ENCODE measurements around the gene KASH5. TPM values are rescaled to one million over a fixed set of nuclear protein-coding genes. Genes with fewer than 3 reads are reported as not detected.

Gene KASH5
- total and polyA plus RNA-seq, 11 donors: not detected

- DNase-seq (peak; percentile 51 to 78 (median 67)), ATAC-seq (peak in 1 of 4 donors; percentile 9)
- peaks cover 0 to 20% (median 2%) of the 10 kb centered on the region in 12 donors for H3K4me1 ChIP-seq
- TF ChIP-seq POLR2A (IDR thresholded peaks at IDR 0.05) (no peak), CTCF (IDR thresholded peaks at IDR 0.05) (no peak)
- H3K27ac ChIP-seq: peak within 1 kb of the TSS in 8 of 12 donors; percentile 46 to 90 (median 58)
- H3K27me3 ChIP-seq: peaks cover 2 to 56% (median 42%) of the 10 kb centered on the region in 9 donors
- intact Hi-C loops (cut with DNase I): loop anchor here in 7 of 10 donors (5.0 to 10.0 kb wide), 5 partner anchors 49 to 219 kb away; no protein-coding TSS in a partner anchor
- no peaks in the 10 kb centered on the region for H3K9me3 ChIP-seq
- 4 to 10% (median 6%) methylated on average over 21 to 56 of the region's 56 CpGs for WGBS, 4 donors
- peak within 1 kb of the TSS in 10 of 12 donors; percentile 43 to 79 (median 68) for H3K4me3 ChIP-seq
- H3K36me3 ChIP-seq: no peaks in the 10 kb centered on the region
Observed at GRCh38 chr19:49441210-49441959, 53.3 kb downstream of the KASH5 start, which contains the start of gene SLC17A7. TSS of gene SLC17A7 (minus strand) at chr19:49441527. CDS start at chr19:49441379, 148 bp downstream.

- no peak for TF ChIP-seq POLR2A (IDR thresholded peaks at IDR 0.05)
- no peak for TF ChIP-seq CTCF (IDR thresholded peaks at IDR 0.05)
- ATAC-seq: no peak
- DNase-seq: no peak
- intact Hi-C loops (cut with DNase I): loop anchor here in 9 of 10 donors (1.0 to 10.0 kb wide), 8 partner anchors 49 to 220 kb away; no protein-coding TSS in a partner anchor
- Histone ChIP-seq H3K4me3 (peak overlapping the region in 9 of 12 donors; percentile 55 to 79 (median 69)), H3K9me3 (no peaks in the 10 kb centered on the region), H3K36me3 (peaks cover 0 to 5% (median 0%) of the 10 kb centered on the region in 9 donors), H3K27me3 (peaks cover 0 to 51% (median 37%) of the 10 kb centered on the region in 9 donors), H3K27ac (peak overlapping the region in 8 of 12 donors; percentile 46 to 90 (median 58)), H3K4me1 (peaks cover 0 to 20% (median 2%) of the 10 kb centered on the region in 12 donors)
- WGBS, 4 donors: 19 to 26% (median 22%) methylated on average over 14 of the region's 14 CpGs
Observed at GRCh38 chr19:49441960-49442350, 53.9 kb downstream of the KASH5 start.

- ATAC-seq: peak in 2 of 4 donors; percentile 4
- intact Hi-C loops (cut with DNase I): loop anchor here in 9 of 10 donors (1.0 to 10.0 kb wide), 8 partner anchors 50 to 220 kb away; no protein-coding TSS in a partner anchor
- WGBS, 4 donors: 5 to 10% (median 6%) methylated on average over 11 of the region's 11 CpGs
- Histone ChIP-seq H3K27ac (peak overlapping the region in 8 of 12 donors; percentile 46 to 90 (median 58)), H3K36me3 (peaks cover 0 to 7% (median 0%) of the 10 kb centered on the region in 9 donors), H3K4me1 (peaks cover 0 to 20% (median 2%) of the 10 kb centered on the region in 12 donors), H3K9me3 (no peaks in the 10 kb centered on the region), H3K27me3 (peaks cover 0 to 47% (median 33%) of the 10 kb centered on the region in 9 donors), H3K4me3 (peak overlapping the region in 10 of 12 donors; percentile 55 to 79 (median 69))
- DNase-seq: peak in 3 of 5 donors; percentile 23 to 65 (median 52)
- TF ChIP-seq POLR2A (IDR thresholded peaks at IDR 0.05) (no peak), CTCF (IDR thresholded peaks at IDR 0.05) (no peak)
Observed at GRCh38 chr19:49442354-49442753, 54.3 kb downstream of the KASH5 start.
